ENCODE data around the gene EDDM13. TPM values are rescaled to one million over a fixed set of nuclear protein-coding genes. Genes with fewer than 3 reads are reported as not detected.

The EDDM13 gene
- total RNA-seq, 1 experiment from 2014 or later, result not detected

DNA sequence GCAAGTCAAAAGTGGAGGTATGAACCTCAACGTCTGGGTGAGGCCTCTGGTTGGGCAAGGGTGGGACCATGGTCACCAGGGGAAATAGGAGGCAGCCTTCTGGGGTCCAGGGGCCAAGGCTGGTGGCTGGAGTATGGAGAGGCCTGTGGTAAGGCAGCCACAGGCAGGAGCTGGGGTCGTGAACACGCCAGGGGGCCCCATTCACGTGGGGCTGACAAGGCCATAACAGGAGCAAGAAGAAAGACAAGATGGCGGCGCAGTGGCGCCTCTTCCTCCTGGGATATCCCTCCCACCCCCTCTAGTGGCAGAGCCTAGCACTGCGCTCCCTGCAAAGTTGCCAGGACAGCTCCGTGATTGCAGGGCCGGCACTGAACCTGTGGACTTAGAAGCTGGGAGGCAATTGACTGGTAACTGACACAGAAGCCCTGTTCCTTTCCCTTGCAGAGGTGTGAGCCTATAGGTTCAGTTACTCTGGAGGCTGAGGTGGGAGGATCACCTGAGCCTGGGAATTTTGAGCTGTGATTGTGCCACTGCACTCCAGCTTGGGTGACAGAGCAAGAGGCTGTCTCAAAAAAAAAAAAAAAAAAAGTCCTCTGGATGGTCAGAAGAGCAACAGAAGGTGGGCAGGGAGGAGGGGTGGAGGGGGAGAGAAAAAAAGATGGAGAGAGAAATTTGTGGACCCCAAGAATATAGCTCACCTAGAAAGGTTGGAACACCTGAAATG, 19.7 kb upstream of the EDDM13 start:
- Histone ChIP-seq H3F3A (ENCODE audit: low read length, unreplicated experiment) (no peaks in the 10 kb centered on the region), H3K27me3 (ENCODE audit: low read length) (no peaks in the 10 kb centered on the region), H3K4me2 (ENCODE audit: low read length) (no peak overlapping the region), H3K79me2 (ENCODE audit: low read length) (no peaks in the 10 kb centered on the region), H3K9ac (ENCODE audit: low read length) (no peak overlapping the region), H3K9me3 (ENCODE audit: low read length) (no peaks in the 10 kb centered on the region), H3K27ac (ENCODE audit: low read length) (no peak overlapping the region), H3K4me3 (ENCODE audit: low read length) (no peak overlapping the region), H3K9me2 (replicated peaks; ENCODE audit: low read length) (no peaks in the 10 kb centered on the region), H3K4me1 (ENCODE audit: insufficient read depth, low read length) (no peaks in the 10 kb centered on the region), H2AFZ (ENCODE audit: low read length) (peak overlapping the region; percentile 80), H4K20me1 (ENCODE audit: low read length) (no peaks in the 10 kb centered on the region), H3K36me3 (ENCODE audit: low read depth, low read length) (no peaks in the 10 kb centered on the region)
- no TSS peak for BruUV-seq (replicated peaks)
- TF ChIP-seq, protein P1, sequence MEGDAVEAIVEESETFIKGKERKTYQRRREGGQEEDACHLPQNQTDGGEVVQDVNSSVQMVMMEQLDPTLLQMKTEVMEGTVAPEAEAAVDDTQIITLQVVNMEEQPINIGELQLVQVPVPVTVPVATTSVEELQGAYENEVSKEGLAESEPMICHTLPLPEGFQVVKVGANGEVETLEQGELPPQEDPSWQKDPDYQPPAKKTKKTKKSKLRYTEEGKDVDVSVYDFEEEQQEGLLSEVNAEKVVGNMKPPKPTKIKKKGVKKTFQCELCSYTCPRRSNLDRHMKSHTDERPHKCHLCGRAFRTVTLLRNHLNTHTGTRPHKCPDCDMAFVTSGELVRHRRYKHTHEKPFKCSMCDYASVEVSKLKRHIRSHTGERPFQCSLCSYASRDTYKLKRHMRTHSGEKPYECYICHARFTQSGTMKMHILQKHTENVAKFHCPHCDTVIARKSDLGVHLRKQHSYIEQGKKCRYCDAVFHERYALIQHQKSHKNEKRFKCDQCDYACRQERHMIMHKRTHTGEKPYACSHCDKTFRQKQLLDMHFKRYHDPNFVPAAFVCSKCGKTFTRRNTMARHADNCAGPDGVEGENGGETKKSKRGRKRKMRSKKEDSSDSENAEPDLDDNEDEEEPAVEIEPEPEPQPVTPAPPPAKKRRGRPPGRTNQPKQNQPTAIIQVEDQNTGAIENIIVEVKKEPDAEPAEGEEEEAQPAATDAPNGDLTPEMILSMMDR (conservative IDR thresholded peaks at IDR 0.05; ENCODE audit: low read depth, low read length), result peak; percentile 90
- TF ChIP-seq EZH2phosphoT487 (IDR thresholded peaks at IDR 0.05; ENCODE audit: borderline replicate concordance, low read length), result no peak
- ATAC-seq (peak; percentile 67), DNase-seq (peak; percentile 73)
- POLR2A ChIA-PET (ENCODE audit: unreplicated experiment), result interaction anchor here (0.6 kb wide), 1 partner anchor 80 kb away, joined by 3 read pairs; no protein-coding TSS in a partner anchor
- CTCF ChIA-PET, result interaction anchor here (0.5 to 3.6 kb wide), 13 partner anchors 16 to 440 kb away, joined by 3 to 141 read pairs (median 4); partner anchors contain the start of genes ZNF444 and ZSCAN5A
- intact Hi-C loops (cut with micrococcal nuclease), result loop anchor here (1.0 to 5.0 kb wide), 3 partner anchors 80 to 844 kb away; no protein-coding TSS in a partner anchor

DNA sequence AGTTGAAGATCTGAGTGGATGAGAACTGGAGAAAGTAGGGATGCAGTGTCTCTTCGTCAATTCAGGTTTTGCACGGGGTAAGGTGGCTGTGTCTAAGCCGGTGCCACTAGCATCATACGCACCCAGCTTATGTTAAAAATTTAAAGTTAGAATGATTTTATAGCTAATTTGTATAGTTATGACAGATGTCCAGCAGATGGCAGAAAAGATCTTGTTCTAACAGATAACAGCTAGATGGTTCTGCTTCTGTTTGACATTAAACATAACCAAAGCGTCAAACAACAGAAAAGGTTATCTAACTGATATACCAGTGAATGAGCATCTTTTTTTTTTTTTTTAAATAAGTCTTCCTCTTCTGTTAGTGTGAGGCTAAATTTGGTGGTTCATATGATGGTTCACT, 18.8 kb upstream of the EDDM13 start:
- Histone ChIP-seq H3F3A (ENCODE audit: low read length, unreplicated experiment) (no peaks in the 10 kb centered on the region), H3K27ac (ENCODE audit: low read length) (no peak overlapping the region), H4K20me1 (ENCODE audit: low read length) (no peaks in the 10 kb centered on the region), H3K4me3 (ENCODE audit: low read length) (no peak overlapping the region), H2AFZ (ENCODE audit: low read length) (no peak overlapping the region), H3K9me3 (ENCODE audit: low read length) (no peaks in the 10 kb centered on the region), H3K4me1 (ENCODE audit: insufficient read depth, low read length) (no peaks in the 10 kb centered on the region), H3K9me2 (replicated peaks; ENCODE audit: low read length) (no peaks in the 10 kb centered on the region), H3K9ac (ENCODE audit: low read length) (no peak overlapping the region), H3K79me2 (ENCODE audit: low read length) (no peaks in the 10 kb centered on the region), H3K4me2 (ENCODE audit: low read length) (no peak overlapping the region), H3K36me3 (ENCODE audit: low read depth, low read length) (no peaks in the 10 kb centered on the region), H3K27me3 (ENCODE audit: low read length) (no peaks in the 10 kb centered on the region)
- TF ChIP-seq, protein P1 (conservative IDR thresholded peaks at IDR 0.05; ENCODE audit: low read depth, low read length), result peak; percentile 70
- TF ChIP-seq EZH2phosphoT487 (IDR thresholded peaks at IDR 0.05; ENCODE audit: borderline replicate concordance, low read length), result no peak
- POLR2A ChIA-PET (ENCODE audit: unreplicated experiment), result interaction anchor here (0.5 to 0.7 kb wide), 3 partner anchors 60 to 80 kb away, joined by 3 to 6 read pairs (median 4); no protein-coding TSS in a partner anchor
- CTCF ChIA-PET, result interaction anchor here (0.5 to 3.6 kb wide), 11 partner anchors 17 to 849 kb away, joined by 3 to 141 read pairs (median 4); partner anchors contain the start of gene ZNF444
- DNase-seq, result peak; percentile 81
- no TSS peak for BruUV-seq (replicated peaks)
- intact Hi-C loops (cut with micrococcal nuclease), result loop anchor here (1.0 to 5.0 kb wide), 3 partner anchors 80 to 844 kb away; no protein-coding TSS in a partner anchor
- peak; percentile 77 for ATAC-seq

DNA sequence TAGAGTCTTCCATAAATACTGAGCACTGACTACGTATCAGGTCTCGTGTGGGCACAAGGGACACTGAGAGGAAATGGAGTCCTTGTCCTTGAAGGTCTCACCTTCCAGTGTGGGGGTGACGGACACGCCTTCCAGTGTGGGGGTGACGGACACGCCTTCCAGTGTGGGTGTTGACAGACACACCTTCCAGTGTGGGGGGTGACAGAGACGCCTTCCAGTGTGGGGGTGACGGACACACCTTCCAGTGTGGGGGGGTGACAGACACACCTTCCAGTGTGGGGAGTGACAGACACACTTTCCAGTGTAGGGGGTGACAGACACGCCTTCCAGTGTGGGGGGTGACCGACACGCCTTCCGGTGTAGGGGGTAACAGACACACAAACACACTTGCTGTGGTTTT, 14.3 kb upstream of the EDDM13 start:
- H4K20me1 ChIP-seq (ENCODE audit: low read length), result no peaks in the 10 kb centered on the region
- H3K4me1 ChIP-seq (ENCODE audit: insufficient read depth, low read length), result no peaks in the 10 kb centered on the region
- H3K4me3 ChIP-seq (ENCODE audit: low read length), result no peak overlapping the region
- H3K9me3 ChIP-seq (ENCODE audit: low read length), result no peaks in the 10 kb centered on the region
- CTCF ChIA-PET, result interaction anchor here (1.5 kb wide), 1 partner anchor 75 kb away, joined by 5 read pairs; no protein-coding TSS in a partner anchor
- H3K9me2 ChIP-seq (replicated peaks; ENCODE audit: low read length), result no peaks in the 10 kb centered on the region
- no peaks in the 10 kb centered on the region for H3K79me2 ChIP-seq (ENCODE audit: low read length)
- no peak for ATAC-seq
- no peaks in the 10 kb centered on the region for H3K36me3 ChIP-seq (ENCODE audit: low read depth, low read length)
- DNase-seq, result no peak
- no peak overlapping the region for H3K4me2 ChIP-seq (ENCODE audit: low read length)
- H3K9ac ChIP-seq (ENCODE audit: low read length), result no peak overlapping the region
- POLR2A ChIA-PET (ENCODE audit: unreplicated experiment), result no interaction called here
- H3K27ac ChIP-seq (ENCODE audit: low read length), result no peak overlapping the region
- intact Hi-C loops (cut with micrococcal nuclease), result no loop called here
- no TSS peak for BruUV-seq (replicated peaks)
- H3K27me3 ChIP-seq (ENCODE audit: low read length), result no peaks in the 10 kb centered on the region
- no peak overlapping the region for H2AFZ ChIP-seq (ENCODE audit: low read length)
- TF ChIP-seq EZH2 (IDR thresholded peaks at IDR 0.05; ENCODE audit: low read length, unreplicated experiment) (no peak), EZH2phosphoT487 (IDR thresholded peaks at IDR 0.05; ENCODE audit: borderline replicate concordance, low read length) (no peak)
- TF ChIP-seq, protein P1 (conservative IDR thresholded peaks at IDR 0.05; ENCODE audit: low read depth, low read length), result no peak
- no peaks in the 10 kb centered on the region for H3F3A ChIP-seq (ENCODE audit: low read length, unreplicated experiment)
